Right renal pelvis (tissue), 4 donors: ENCODE data around the gene GALNT6. TPM values are rescaled to one million over a fixed set of nuclear protein-coding genes. Genes with fewer than 3 reads are reported as not detected.
A peak's percentile ranks its signal among the peaks of the same experiment; 100 is the strongest.
"Not testable (repeated sequence)": the region's sequence is repeated elsewhere in the genome, so short reads cannot be mapped to it uniquely, and the experiment has no call there.

Experiments used
- DNase-seq, 4 donors: peaks; one replicate each; pipeline ENCODE4 v3.0.0-alpha.2; 2013; ENCODE audit warnings: low read depth in 4 of 4, low spot score in 3 of 4, missing footprints in 1 of 4
- polyA plus RNA-seq, 4 donors: library from polyadenylated mRNA; unstranded; fragments of 120-200 nt; gene quantifications; one replicate each; pipeline ENCODE4 v1.2.1, GENCODE V29; 2013; ENCODE audit not compliant: insufficient read length in 4 of 4

GALNT6 gene
- polyA plus RNA-seq, 4 donors: 5.0 to 6.9 (median 5.8) TPM

DNA sequence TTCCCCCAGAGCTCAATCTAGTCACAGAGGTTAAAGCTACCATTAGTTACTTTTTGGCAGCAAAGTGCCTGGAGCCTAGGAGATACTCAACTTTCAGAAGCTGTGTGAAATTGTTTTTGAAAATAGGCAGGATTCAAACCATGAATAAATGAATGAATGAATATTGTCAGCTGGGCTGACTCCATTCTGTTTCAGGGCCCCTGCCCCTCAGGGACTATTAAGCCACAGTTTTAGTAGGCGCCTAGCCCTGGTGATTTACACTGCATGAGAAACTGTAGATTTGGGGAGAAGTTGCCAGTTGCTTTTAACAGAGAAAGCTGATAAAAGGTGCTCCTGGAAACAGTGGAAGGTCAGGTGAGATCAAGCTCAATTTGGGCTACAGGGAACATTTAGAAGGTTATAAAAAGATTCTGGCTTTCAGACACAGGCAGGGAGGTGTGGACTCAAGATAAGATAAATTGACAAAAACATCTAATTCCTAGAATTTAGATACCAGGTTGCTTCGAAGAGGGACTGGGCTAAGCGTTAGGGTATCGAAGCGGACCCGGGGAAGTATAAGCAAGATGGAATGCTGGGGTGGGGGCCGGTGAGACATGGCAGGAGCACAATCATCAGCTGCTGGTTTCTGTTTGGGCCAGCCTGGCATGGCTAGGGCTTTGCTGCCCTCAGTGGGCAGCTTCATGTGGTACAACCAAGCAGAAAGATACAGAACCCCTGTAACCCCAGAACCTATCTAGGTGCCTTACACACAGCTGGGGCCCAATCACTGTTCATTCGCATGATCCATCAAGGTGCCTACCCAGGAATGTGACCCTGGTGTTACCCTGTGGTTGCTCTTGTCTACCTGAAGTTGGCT, 29.8 kb downstream of the GALNT6 start:
- no peak for DNase-seq

DNA sequence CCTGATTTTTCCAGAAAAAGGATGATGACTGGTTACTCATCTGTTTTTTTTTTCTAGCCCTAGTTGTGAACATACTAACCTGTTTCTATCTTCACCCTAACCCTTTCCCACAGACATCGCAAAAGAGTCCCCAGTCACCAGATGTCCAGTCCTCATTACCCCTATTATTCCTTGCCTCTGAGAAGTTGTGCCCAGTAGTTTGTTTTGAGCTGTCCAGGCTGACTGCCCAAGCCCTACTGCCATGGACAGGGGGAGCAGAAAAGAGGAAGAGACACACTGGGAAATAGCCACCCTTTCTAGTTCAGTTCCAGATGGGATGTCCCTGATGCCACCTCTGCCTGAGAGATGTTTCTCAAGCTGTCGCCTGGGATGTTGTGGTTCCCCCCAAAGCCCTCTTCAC, 30.9 kb downstream of the GALNT6 start:
- no peak for DNase-seq

DNA sequence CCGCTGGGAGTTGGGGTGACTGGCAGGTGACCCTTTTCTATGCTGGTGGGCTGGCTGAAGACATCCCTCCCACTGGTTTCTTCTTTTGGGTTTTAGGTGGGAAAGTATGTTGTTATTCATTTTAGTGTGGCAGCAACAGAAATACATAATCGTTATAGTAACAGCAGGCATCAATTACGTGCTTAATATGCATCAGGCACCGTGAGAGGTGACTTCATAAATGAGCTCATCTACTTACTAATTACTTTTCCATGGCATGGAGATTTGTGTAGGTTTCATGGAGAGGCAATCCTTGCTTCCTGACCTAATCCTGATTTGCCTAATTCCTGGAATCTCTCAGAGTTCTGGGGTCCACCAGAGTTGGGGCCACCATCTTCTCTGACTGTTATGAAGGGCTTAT, 31.4 kb downstream of the GALNT6 start:
- no peak for DNase-seq

DNA sequence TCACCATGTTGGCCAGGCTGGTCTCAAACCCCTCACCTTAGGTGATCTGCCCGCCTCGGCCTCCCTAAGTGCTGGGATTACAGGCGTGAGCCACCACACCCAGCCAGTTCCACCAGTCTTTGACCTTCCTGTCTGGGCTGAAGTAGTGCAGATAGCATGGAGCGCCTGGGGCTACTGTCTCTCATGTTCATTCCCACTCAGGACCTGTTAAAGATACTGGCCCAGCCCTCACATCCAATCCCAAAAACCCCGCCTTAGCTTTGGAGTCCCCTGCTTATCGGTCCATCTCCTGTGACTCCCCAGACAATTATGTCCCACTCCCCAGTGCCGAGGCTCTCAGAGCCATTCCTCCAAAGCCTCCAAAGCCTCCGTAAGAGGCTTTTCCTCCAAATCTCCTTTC, 32.7 kb downstream of the GALNT6 start:
- DNase-seq: no peak

DNA sequence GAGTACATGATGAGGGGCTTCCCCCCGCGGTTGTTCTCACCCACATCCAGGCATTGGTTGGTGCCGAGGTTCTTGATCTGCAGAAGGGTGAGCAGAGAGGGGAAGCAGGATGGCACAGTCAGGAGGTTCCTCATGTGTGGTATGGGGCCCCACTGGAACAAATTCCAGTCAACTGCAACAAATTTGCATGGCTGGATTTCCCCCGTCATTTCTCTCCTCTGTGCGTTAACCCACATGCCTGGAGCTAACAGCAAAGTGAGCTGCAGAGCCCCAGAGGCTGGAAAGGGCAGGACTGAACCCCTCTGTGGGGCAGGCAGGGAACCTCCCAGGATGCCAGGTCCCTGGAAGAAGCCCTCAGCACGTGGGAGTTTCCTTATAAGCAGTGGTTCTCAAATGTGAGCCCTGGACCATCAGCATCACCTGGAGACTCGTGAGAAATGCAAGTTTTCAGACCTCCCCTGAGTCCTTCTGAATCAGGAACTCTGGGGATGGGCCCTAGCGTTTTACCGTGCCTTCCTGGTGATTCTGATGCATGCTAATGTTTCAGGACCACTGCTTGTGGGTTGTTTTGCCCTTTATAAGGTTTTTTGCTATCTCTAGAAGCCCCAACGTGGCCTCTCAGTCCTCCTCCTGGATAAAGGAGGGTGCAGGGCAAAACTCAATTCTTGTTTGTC, 33.7 kb downstream of the GALNT6 start:
- no peak for DNase-seq

DNA sequence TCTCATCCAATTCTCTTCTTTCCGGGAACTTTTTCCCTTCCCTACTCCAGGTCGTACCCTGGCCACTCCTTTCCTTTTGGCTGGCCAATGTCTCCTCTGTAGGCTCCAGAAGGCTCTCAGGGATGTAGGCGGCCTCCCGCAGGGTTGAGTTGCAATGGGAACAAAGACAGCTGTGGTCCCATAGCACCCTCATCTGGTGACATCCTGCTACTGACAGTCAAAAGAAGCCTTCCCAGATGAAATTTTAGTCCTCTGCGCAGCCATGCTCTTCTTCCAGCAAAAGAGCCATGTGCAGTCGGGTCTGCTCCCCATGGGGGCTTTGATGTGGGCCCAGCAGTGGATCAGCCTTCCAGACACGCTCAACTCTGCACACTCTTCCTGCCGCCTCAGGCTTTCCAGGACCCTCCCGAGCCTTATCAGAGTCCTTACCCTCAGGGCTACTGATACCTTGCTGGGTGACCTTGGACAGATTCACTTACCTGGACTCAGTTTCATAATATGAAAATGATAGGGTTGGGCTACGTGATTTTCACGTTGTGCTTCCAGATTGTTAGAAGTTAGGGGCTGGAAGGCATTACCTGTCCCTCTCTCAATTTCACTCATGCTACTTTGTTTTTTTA, 39.2 kb downstream of the GALNT6 start:
- no peak for DNase-seq

DNA sequence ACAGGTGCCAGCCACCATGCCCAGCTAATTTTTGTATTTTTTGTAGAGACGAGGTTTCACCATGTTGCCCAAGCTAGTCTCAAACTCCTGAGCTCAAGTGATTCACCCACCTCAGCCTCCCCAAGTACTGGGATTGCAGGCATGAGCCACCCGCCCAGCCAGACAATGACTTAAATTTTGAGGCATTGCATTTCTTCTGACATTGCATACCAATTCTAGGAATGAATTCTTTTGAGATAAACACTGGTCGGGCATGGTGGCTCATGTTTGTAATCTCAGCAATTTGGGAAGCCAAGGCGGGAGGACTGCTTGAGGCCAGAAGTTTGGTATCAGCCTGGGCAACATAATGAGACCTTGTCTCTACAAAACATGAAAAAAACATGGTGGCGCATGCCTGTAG, 42.2 kb downstream of the GALNT6 start:
- DNase-seq: no peak

DNA sequence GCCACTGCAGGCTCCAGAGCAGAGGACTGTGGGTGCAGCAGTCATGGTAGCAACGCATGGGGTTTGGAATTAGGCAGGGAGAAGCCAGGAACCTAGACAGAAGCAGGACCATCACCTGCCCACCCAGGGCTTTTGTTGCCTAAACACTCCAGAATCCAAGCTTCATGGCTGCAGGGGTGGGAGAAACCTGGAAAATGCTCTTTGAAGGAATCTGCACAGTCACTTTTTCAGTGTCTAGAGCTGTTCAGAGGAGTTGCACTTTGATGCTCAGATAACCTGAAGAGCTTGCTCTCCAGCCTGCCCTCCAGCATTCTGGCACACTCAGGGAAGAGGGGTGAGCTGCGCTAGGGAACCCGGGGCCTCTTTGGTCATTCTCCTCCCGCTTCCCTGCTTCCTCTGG, 43.1 kb downstream of the GALNT6 start:
- no peak for DNase-seq

DNA sequence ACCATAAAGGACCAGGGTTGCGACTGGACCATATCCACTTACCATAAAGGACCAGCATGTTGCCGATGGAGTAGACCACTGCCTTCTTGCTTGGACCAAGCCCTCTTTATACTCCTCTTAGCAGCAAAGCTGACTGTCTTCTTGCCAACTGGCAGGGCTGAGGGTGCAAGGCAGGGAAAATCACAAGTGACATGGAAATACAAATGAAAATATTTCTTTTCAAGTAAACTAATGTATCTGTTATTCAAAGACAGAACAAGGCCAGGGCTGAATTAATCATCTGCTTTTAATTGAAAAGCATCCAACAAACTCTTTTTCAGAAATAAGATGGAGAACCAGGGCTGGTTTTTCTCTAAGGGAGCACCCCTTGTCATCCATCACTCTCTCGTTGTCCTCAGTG, 44.6 kb downstream of the GALNT6 start, which contains the start of gene CELA1:
TSS of gene CELA1 (minus strand) at position 99 of the 400 bp plus-strand sequence. CDS start at position 58, 41 bp downstream.
- no peak for DNase-seq

DNA sequence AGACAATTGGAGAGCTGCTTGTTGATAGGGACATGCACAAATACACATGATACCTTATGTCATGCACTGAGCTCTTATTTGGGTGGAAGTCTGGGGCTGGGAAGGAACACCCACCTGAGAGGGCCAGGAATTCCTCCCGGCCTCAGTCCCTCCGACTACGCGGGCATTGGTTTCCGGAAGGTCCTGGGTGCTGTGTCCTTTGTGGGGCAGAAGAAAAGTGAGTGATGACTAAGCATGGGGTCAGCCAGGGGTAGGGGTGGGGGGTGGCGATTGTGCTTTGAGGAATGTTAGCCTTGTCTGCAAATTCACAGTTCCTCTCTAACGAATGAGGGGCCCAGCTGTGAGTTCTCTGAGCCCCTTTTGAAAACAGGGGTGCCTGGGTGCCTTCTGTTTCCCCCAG, 45.5 kb downstream of the GALNT6 start:
- no peak for DNase-seq

DNA sequence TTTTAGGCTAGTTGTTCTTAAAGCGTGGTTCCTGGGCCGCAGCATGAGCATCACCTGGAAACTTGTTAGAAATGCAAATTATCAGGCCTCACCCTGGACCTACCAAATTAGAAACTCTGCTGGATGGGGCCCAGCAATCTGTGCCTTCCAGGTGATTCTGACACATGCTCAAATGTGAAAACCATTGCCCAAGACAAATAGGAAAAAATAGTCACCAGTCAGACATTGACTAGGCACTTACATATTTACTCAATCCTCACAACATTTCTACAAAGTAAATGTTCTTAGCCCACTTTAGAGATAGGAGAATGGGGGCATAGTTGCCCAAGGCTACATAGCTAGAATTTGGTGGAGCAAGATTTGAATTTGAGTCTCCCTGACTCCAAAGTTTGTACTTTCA, 48.0 kb downstream of the GALNT6 start:
- DNase-seq: no peak

DNA sequence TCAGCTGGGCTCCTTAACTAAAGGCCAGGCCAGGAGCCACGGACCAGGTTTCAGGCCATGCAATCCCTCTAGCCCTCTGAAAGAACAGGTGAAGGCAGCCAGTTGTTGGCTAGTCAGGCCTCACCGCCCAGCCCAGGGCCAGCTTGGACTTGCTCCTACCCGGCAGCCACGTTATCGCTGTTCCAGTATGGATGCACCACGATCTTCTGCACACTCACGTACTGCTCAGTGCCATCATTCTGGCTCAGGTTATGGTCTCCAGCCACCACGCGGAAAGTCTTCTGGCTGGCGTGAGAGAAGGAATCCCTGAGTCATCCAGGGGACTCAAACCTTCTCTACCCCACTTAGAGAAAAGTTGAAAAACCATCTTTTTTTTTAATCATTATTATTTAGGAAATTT, 48.8 kb downstream of the GALNT6 start:
- DNase-seq: no peak

DNA sequence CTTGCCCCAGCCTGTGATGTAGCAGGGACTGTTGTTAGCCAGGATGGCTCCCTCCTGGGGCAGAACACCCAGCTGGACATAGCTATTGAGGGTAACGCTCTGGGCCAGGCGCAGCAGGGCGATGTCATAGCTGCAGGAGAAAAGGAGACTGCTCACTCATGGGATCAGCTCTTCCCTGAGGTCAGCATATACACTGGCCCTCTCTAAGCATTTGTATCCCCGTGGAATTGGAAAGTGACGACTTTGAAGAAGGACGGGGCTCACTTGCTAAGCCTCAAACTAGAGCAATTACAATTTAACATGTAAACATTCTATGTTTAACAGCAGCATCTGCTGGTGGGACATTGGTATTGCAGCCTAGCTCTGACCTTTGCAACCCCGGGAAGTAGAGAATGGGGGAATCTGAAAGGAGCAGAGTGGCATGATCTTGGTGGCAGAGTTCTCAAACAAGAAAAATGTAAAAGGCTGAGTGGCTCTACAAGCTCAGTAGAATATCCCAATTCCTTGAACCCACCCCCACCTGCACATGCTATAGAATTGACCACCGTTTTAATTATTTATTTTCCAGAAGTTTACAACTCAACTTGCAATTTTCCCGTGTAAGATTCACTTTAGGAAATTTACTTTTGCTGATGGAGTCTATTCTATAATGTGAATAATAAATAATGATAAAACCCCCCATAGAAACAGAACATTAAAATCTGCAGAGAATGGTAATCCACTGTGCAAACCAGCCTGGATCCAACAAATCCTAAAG, 49.8 kb downstream of the GALNT6 start:
- DNase-seq: peak; percentile 55 to 74 (median 56)

DNA sequence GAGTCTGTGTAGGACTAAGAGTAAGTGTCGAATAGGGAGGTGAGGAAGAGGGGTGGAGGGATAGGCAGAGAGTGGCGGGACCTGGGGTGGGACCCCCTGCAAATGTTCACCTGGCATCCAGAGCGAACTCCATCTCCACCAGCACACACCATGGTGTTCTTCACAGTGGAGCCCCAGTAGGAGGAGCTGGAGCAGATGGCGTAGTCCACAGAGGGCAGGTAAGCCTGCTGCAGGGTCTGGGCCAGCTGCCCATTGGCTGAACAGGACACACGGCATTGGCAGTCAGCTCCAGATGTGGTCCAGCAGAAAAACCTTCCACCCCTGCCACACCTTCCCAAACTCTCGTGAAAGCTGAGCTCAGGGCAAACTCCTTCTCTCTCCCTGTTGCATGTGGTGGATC, 51.5 kb downstream of the GALNT6 start:
- DNase-seq: no peak

DNA sequence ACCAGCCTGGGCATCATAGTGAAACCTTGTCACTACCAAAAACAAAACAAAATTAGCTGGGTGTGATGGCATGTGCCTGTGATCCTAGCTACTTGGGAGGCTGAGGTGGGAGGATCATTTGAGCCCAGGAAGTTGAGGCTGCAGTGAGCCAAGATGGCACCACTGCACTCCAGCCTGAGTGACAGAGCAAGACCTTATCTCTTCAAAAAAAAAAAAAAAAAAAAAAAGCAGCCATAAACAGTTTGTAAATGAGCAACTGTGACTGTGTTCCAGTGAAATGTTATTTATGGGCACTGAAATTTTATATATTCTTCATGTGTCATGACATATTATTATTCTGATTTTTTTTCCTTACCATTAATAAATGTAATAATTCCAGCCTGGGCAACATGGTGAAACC, 53.9 kb downstream of the GALNT6 start:
- not testable (repeated sequence) for DNase-seq

DNA sequence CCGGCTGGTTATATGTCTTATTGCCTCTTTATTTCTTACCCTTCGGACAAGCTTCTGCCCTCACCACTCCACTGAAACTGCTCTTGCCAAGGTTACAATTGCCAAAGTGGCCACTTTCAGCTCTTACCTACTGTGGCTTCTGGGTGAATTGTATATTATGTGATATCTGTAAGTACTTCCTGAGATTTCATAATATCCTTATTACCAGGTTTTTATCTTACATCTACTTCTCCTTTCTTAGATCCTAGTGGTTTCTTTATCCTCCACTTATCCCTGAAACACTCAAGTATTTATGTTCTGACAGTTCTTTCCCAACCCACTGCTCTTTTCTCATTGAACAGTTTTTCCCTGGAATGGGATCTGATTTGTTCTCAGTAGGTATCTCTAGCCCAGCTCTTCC, 55.3 kb downstream of the GALNT6 start:
- no peak for DNase-seq

DNA sequence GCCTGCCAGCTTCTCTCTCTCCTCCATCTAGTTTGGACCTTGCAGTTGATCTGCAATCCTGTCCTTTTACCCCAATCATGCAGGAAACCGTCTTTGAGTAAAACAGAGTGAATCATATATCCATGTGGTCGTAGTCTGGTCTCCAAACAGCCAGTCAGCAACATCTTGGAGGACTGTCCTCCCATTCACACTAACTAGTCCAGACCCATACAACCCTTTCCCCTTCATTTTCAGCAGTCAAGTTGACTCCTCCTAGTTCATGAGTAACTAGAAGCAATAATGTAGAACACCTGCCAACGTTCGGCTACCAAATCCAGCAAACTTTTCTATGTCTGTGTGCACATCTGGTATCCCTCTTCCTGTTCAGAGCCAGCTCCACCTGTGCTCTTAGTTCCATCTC, 56.4 kb downstream of the GALNT6 start:
- no peak for DNase-seq

DNA sequence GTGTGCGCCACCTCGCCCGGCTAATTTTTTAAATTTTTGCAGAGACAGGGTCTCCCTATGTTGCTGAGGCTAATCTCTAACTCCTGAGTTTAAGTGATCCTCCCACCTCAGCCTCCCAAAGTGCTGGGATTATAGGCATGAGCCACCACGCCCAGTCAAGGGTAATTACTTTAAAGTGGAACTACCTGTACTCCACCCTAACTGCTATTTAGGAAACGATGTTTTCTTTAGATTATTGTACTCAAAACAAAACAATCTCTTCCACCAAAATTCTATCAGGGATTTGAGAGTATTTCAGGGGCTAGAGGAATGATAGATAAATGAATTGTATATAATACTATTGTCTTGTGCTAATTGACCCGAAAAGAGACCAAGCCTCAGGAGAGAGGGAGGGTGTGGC, 57.7 kb downstream of the GALNT6 start:
- DNase-seq: no peak

DNA sequence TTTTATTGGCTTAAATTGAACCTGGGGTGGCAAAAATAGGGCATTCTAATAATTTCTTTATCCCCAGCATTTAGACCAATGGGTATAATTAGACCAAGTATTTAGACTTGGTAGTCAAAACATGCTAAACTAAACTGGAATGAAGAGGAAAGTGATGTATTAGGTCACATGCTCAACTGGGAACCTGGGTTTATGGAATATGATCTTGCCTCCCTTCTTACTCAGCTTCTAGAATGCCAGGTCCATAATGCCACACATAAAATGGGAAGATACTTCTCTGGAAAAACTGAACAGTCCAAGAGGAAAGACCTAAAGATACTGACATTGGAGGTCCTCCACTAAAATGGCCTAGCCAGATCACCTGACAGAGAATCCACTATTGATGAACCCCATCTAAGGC, 61.0 kb downstream of the GALNT6 start:
- no peak for DNase-seq

DNA sequence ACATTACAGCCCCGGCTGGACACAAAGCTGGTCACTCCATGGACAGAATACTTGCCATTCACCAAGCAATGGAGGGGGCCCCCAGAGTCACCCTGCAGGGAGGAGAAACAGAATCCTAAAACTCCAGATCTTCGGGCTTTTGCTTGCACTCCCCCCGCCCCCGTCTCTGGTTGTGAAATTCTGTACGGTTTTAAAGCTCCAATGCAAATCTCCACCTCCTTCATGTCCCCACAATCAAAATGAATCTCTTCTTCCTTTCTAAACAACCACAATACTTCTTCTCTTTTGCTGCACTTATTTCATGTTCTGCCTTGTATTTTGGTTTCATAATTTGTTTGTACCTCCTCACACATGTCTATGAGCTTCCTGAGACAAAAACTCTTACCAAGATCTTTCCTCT, 61.5 kb downstream of the GALNT6 start:
- no peak for DNase-seq

DNA sequence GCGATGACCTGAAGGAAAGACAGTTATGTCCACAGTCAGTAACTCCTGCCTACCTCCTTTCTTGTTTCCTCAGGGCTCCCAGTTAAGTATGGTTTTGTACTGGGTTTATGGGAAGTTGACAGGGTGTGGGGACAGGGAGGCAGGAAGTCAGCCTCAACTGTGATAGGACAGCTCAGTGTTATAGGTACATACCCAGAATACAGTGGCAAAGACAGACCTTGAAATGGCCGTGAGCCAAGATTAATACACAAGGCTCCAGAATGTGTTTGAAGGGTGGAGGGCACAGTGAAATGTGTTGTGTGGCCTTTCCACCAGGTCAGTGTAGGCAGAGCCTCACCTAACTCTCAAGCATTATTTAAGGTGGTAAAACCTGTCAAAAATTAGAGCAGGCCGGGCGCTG, 62.6 kb downstream of the GALNT6 start:
- DNase-seq: no peak
